GM12872 (cell line): ENCODE data around the gene CCDC81.

ENCODE experiments used
- CTCF ChIP-seq: IDR thresholded peaks from 3 replicates; pipeline ENCODE4 v1.5.1; 2011; ENCODE audit warnings: low read depth, mild to moderate bottlenecking, low read length, moderate library complexity; ENCODE audit not compliant: insufficient read depth

Gene CCDC81

GRCh38 chr11:86372586-86372985 lies 2.1 kb upstream of the CCDC81 start:
- TF ChIP-seq CTCF: no peak

GRCh38 chr11:86374069-86374468 lies 618 bp upstream of the CCDC81 start:
- no peak for TF ChIP-seq CTCF

GRCh38 chr11:86377972-86378371 lies 3.3 kb downstream of the CCDC81 start:
- no peak for TF ChIP-seq CTCF

- no peak for TF ChIP-seq CTCF
Observed at GRCh38 chr11:86380295-86381059, 5.8 kb downstream of the CCDC81 start.

- no peak for TF ChIP-seq CTCF
Observed at GRCh38 chr11:86383041-86383955, 8.6 kb downstream of the CCDC81 start.

GRCh38 chr11:86386283-86386682 lies 11.6 kb downstream of the CCDC81 start:
- TF ChIP-seq CTCF: no peak

GRCh38 chr11:86386746-86387145 lies 12.1 kb downstream of the CCDC81 start:
- TF ChIP-seq CTCF: no peak
